ENCODE measurements around the gene HMCN2.

DNA sequence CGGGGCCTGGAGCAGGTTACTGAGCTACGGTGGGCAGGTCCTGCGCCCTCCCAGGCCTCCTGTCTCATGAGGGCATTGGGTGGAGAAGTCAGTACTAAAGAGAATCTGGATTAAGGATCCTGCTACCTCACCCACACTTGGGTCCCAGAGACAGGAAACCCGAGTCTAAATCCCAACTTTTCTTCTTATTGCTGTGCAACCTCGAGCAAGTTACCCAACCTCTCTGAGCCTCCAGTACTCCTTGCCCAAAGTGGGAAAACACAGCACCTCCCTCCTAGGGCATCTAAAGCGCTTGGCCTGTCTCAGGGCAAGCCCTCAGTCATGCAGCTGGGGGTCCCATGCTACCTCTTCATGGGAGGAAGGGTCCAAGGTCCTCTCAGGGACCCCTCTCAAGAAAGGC, 207.4 kb downstream of the HMCN2 start:
- TF ChIP-seq, protein P1, sequence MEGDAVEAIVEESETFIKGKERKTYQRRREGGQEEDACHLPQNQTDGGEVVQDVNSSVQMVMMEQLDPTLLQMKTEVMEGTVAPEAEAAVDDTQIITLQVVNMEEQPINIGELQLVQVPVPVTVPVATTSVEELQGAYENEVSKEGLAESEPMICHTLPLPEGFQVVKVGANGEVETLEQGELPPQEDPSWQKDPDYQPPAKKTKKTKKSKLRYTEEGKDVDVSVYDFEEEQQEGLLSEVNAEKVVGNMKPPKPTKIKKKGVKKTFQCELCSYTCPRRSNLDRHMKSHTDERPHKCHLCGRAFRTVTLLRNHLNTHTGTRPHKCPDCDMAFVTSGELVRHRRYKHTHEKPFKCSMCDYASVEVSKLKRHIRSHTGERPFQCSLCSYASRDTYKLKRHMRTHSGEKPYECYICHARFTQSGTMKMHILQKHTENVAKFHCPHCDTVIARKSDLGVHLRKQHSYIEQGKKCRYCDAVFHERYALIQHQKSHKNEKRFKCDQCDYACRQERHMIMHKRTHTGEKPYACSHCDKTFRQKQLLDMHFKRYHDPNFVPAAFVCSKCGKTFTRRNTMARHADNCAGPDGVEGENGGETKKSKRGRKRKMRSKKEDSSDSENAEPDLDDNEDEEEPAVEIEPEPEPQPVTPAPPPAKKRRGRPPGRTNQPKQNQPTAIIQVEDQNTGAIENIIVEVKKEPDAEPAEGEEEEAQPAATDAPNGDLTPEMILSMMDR (IDR thresholded peaks at IDR 0.05) = no peak
- no peak for TF ChIP-seq POLR2A (IDR thresholded peaks at IDR 0.05)
